GM12878 (cell line): ENCODE measurements around the gene ADGRV1. TPM values are rescaled to one million over a fixed set of nuclear protein-coding genes. Genes with fewer than 3 reads are reported as not detected.

Experiments used
- ATAC-seq: fragments of 200-7000 bp; cut with Tn5 transposase; 3 replicates; pipeline ENCODE4 v1.9.1; 2020; ENCODE audit warnings: mild to moderate bottlenecking, moderate library complexity
- BruUV-seq: library from RNA; stranded (reverse); fragments of 400-500 nt; replicated peaks from 2 replicates; lab custom pipeline; 2021; lab: Mats Ljungman, UMichigan
- CTCF ChIA-PET: fragments of 300-600 bp; sonication (Branson Sonifier 250); formaldehyde crosslinking; extraction: SDS; loops from one replicate; lab custom pipeline; 2021; ENCODE audit warnings: inconsistent platforms; lab: Yijun Ruan, JAX
- POLR2A ChIA-PET: fragments of 350-600 bp; formaldehyde crosslinking; extraction: SDS; loops from one replicate; lab custom pipeline; 2021; ENCODE audit warnings: inconsistent platforms; lab: Charles Lee
- RAD21 ChIA-PET: fragments of 300-600 bp; sonication (Branson Sonifier 250); formaldehyde crosslinking; loops from one replicate; lab custom pipeline; 2023; ENCODE audit warnings: antibody characterized with exemption; ENCODE audit not compliant: unreplicated experiment; lab: Charles Lee
- SMC1A ChIA-PET: fragments of 300-600 bp; sonication (Branson Sonifier 250); formaldehyde crosslinking; loops from one replicate; lab custom pipeline; 2023; ENCODE audit not compliant: unreplicated experiment, uncharacterized antibody; lab: Charles Lee
- DNase-seq: peaks from one replicate; pipeline ENCODE4 v3.0.0-alpha.2; 2011; ENCODE audit warnings: low read depth, low spot score
- FAIRE-seq: peaks from 3 replicates; lab custom pipeline; 2011; peaks lifted over from hg19 to GRCh38; lab: Jason Lieb, UNC
- H2AFZ ChIP-seq: 2 replicates; pipeline ENCODE4 v1.6.0; 2011; ENCODE audit warnings: low read depth, low read length, control low read depth; ENCODE audit not compliant: control insufficient read depth
- H3K27ac ChIP-seq: 2 replicates; pipeline ENCODE4 v1.5.1; 2011; ENCODE audit warnings: control low read depth; ENCODE audit not compliant: control insufficient read depth, insufficient read depth
- H3K27me3 ChIP-seq, 2 experiments: replicated peaks in 1 of 2; 2 replicates each; pipeline versions ENCODE4 v1.6.0 to v1.6.1; 2011; ENCODE audit warnings: low read length in 1 of 2; ENCODE audit not compliant: control insufficient read depth in 2 of 2, insufficient read depth in 2 of 2
- H3K36me3 ChIP-seq, 2 experiments: 2 replicates each; pipeline ENCODE4 v1.5.1; 2011; ENCODE audit warnings: low read length in 1 of 2; ENCODE audit not compliant: control insufficient read depth in 2 of 2, insufficient read depth in 2 of 2
- H3K4me1 ChIP-seq: 2 replicates; pipeline ENCODE4 v1.6.1; 2011; ENCODE audit warnings: mild to moderate bottlenecking, low read length, moderate library complexity, mixed read lengths; ENCODE audit not compliant: control insufficient read depth, insufficient read depth
- H3K4me2 ChIP-seq: 2 replicates; pipeline ENCODE4 v1.6.0; 2011; ENCODE audit warnings: control low read depth; ENCODE audit not compliant: control insufficient read depth, insufficient read depth
- H3K4me3 ChIP-seq: fragments of 200-600 bp; sonication (generic); 2 replicates; pipeline ENCODE4 v1.5.1; 2016
- H3K79me2 ChIP-seq: 2 replicates; pipeline ENCODE4 v1.6.0; 2011; ENCODE audit warnings: low read length; ENCODE audit not compliant: control insufficient read depth, insufficient read depth
- H3K9ac ChIP-seq: 2 replicates; pipeline ENCODE4 v1.8.0; 2011; ENCODE audit warnings: low read length, control low read depth, mixed read lengths; ENCODE audit not compliant: control insufficient read depth, insufficient read depth
- H3K9me3 ChIP-seq: replicated peaks from 3 replicates; pipeline ENCODE4 v1.5.1; 2011; ENCODE audit warnings: mild to moderate bottlenecking, low read length; ENCODE audit not compliant: control insufficient read depth, insufficient read depth
- H4K20me1 ChIP-seq: 2 replicates; pipeline ENCODE4 v1.6.0; 2011; ENCODE audit not compliant: control insufficient read depth, insufficient read depth
- BCL3 ChIP-seq: IDR thresholded peaks from 2 replicates; pipeline ENCODE4 v1.6.1; 2011; ENCODE audit warnings: borderline replicate concordance, low read depth, mild to moderate bottlenecking, moderate library complexity, low read length; ENCODE audit not compliant: insufficient read depth, poor library complexity, severe bottlenecking
- CHD2 ChIP-seq: IDR thresholded peaks from 2 replicates; pipeline ENCODE4 v1.6.1; 2011; ENCODE audit warnings: low read depth, low read length, improper control_type of control experiment, borderline replicate concordance
- SIX5 ChIP-seq: IDR thresholded peaks from 2 replicates; pipeline ENCODE4 v1.6.1; 2011; ENCODE audit warnings: mild to moderate bottlenecking, low read depth, low read length, moderate library complexity; ENCODE audit not compliant: severe bottlenecking
- SMAD5 ChIP-seq: IDR thresholded peaks from 2 replicates; pipeline ENCODE4 v1.6.1; 2016; ENCODE audit warnings: antibody characterized with exemption, low read depth
- SMC3 ChIP-seq: IDR thresholded peaks from 2 replicates; pipeline ENCODE4 v1.6.1; 2011; ENCODE audit warnings: low read length, improper control_type of control experiment, borderline replicate concordance
- STAT3 ChIP-seq: IDR thresholded peaks from 2 replicates; pipeline ENCODE4 v1.6.1; 2011; ENCODE audit warnings: low read depth, low read length, improper control_type of control experiment
- TCF3 ChIP-seq: IDR thresholded peaks from 2 replicates; pipeline ENCODE4 v1.6.1; 2012; ENCODE audit warnings: low read depth, mild to moderate bottlenecking, low read length, borderline replicate concordance; ENCODE audit not compliant: insufficient read depth
- ZZZ3 ChIP-seq: IDR thresholded peaks from 2 replicates; pipeline ENCODE4 v1.6.1; 2011; ENCODE audit warnings: low read depth; ENCODE audit not compliant: control insufficient read depth, insufficient read length
- WGBS: methylation state at CpG from one replicate; pipeline ENCODE4 v1.1.6; 2016; ENCODE audit warnings: low lambda C conversion rate; ENCODE audit not compliant: insufficient replicate concordance, insufficient coverage; ENCODE audit errors: missing lambda C conversion rate; 5-methylcytosine and 5-hydroxymethylcytosine counted together
- in situ Hi-C: fragments of 300-500 bp; cut with MboI; formaldehyde crosslinking; loops from 9 replicates; pipeline ENCODE4 v1.14.3; 2018; ENCODE audit warnings: mixed read lengths
- intact Hi-C: fragments of 100-400 bp; cut with micrococcal nuclease; formaldehyde crosslinking; loops from one replicate; pipeline ENCODE4 v1.14.2; 2022; ENCODE audit not compliant: unreplicated experiment
- polyA plus RNA-seq, 11 experiments: library from polyadenylated mRNA; depleted of rRNA in 4 of 11; unstranded in 6 of 11; stranded (reverse) in 5 of 11; fragments of >200 nt; fragmentation: Nextera tagmentation in 4 of 11; fragmentation: Illumina TruSeq in 1 of 11; extraction: Ambion mirVana in 4 of 11; extraction: Trizol in 1 of 11; gene quantifications; 1 replicate in 1 of 11; 2 replicates in 10 of 11; pipeline versions ENCODE4 v1.2.1 to v1.2.3, GENCODE V29; 2011 to 2016; ENCODE audit warnings: inconsistent platforms in 2 of 11, missing spikeins in 2 of 11, low read depth in 1 of 11
- total RNA-seq, 4 experiments: library from RNA; depleted of rRNA in 3 of 4; stranded (reverse); fragments of >200 nt in 3 of 4; fragmentation: Illumina TruSeq in 1 of 4; extraction: Trizol in 1 of 4; gene quantifications; 2 replicates each; pipeline versions ENCODE4 v1.2.1 to v1.2.3, GENCODE V29; 2013 to 2021
- TF ChIP-seq, protein P1 (sequence below), 3 experiments: IDR thresholded peaks in 2 of 3; conservative IDR thresholded peaks in 1 of 3; 2 replicates each; pipeline ENCODE4 v1.5.1; 2011; ENCODE audit warnings: low read depth in 3 of 3, low read length in 3 of 3, mild to moderate bottlenecking in 3 of 3, control low read depth in 2 of 3, moderate library complexity in 2 of 3, inconsistent platforms in 1 of 3, mixed read lengths in 1 of 3; ENCODE audit not compliant: control insufficient read depth in 2 of 3, insufficient read depth in 1 of 3; ENCODE audit errors: extremely low read depth in 1 of 3
- TF ChIP-seq, protein P2 (sequence below): IDR thresholded peaks from 2 replicates; pipeline ENCODE4 v1.6.1; 2011; ENCODE audit warnings: low read depth, mild to moderate bottlenecking, low read length, moderate library complexity, borderline replicate concordance; ENCODE audit errors: extremely low read depth

ADGRV1 gene
- total and polyA plus RNA-seq, 10 of the 15 experiments (the other 5 are each of a cell fraction or from before 2014, with no cell fraction given): 0.04 to 8.1 (median 0.16) TPM; not detected in 1

- Histone ChIP-seq H4K20me1 (no peaks in the 10 kb centered on the region), H3K9ac (no peak overlapping the region), H2AFZ (no peak overlapping the region), H3K79me2 (no peaks in the 10 kb centered on the region), H3K27ac (no peak overlapping the region), H3K4me1 (no peaks in the 10 kb centered on the region), H3K4me3 (no peak overlapping the region), H3K4me2 (no peak overlapping the region), H3K36me3 (no peaks in the 10 kb centered on the region), H3K9me3 (no peaks in the 10 kb centered on the region; the same call in 2 of the 3 replicates), H3K27me3 (no peaks in the 10 kb centered on the region)
- ChIA-PET SMC1A (no interaction called here), POLR2A (no interaction called here), RAD21 (no interaction called here), CTCF (interaction anchor here (0.5 kb wide), 1 partner anchor 25 kb away, joined by 5 read pairs; no protein-coding TSS in a partner anchor)
- no peak for TF ChIP-seq SIX5
- no peak for TF ChIP-seq CHD2
- no peak for TF ChIP-seq SMAD5
- TF ChIP-seq STAT3: no peak
- WGBS: 46% methylated on average over 2 of the region's 2 CpGs
- no peak for FAIRE-seq
- no peak for ATAC-seq
- in situ Hi-C loops: no loop called here
- DNase-seq: no peak
- intact Hi-C loops: no loop called here
- no TSS peak for BruUV-seq
Measured at GRCh38 chr5:91143840-91144239, 585.2 kb downstream of the ADGRV1 start.

DNA sequence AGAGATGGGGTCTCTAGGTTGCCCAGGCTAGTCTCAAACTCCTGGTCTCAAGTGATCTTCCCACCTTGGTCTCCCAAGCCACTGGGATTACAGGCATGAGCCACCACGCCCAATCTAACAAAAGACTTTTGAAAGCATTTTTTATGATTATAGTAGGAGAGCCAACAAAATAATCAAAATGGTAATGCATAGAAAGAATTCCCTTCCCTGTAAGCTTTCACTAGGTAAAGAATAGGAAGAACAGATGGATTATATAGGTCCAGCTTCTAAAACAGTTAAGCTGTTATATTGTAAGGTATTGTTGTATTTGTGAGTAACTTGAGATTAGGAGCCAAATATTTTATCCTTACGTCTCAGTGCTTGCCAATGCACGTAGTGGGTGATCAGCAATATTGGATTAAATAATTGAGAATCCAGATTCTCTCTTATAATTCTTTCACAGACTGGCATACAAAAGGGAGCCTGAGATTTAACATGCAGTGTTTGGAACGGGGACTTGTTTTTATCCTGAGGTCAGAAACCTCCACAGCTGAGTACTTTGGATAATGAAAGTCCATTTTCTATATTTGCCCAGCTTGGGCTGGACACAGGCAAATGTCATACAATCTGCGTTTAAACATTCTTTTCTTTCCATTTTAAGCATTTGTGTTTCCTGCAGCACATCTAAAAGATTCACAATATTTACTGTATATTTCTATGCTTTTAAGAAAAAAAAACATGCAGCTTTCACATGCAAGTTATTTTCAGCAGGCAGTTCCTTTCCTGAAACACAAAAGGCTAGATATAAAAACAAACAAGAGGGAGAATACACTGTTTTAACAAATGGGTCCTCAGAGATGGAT lies 586.1 kb downstream of the ADGRV1 start:
- POLR2A ChIA-PET: no interaction called here
- Histone ChIP-seq H4K20me1 (no peaks in the 10 kb centered on the region), H3K79me2 (no peaks in the 10 kb centered on the region), H3K9me3 (no peaks in the 10 kb centered on the region; the same call in 2 of the 3 replicates), H2AFZ (no peak overlapping the region), H3K4me2 (no peak overlapping the region), H3K27me3 (no peaks in the 10 kb centered on the region), H3K4me1 (no peaks in the 10 kb centered on the region), H3K9ac (no peak overlapping the region), H3K27ac (no peak overlapping the region), H3K36me3 (no peaks in the 10 kb centered on the region), H3K4me3 (no peak overlapping the region)
- FAIRE-seq: no peak
- intact Hi-C loops (no loop called here), in situ Hi-C loops (no loop called here)
- DNase-seq: no peak
- BruUV-seq: no TSS peak
- TF ChIP-seq TCF3: no peak
- no peak for TF ChIP-seq BCL3
- no peak for TF ChIP-seq ZZZ3
- TF ChIP-seq SMC3: no peak
- TF ChIP-seq, protein P1, sequence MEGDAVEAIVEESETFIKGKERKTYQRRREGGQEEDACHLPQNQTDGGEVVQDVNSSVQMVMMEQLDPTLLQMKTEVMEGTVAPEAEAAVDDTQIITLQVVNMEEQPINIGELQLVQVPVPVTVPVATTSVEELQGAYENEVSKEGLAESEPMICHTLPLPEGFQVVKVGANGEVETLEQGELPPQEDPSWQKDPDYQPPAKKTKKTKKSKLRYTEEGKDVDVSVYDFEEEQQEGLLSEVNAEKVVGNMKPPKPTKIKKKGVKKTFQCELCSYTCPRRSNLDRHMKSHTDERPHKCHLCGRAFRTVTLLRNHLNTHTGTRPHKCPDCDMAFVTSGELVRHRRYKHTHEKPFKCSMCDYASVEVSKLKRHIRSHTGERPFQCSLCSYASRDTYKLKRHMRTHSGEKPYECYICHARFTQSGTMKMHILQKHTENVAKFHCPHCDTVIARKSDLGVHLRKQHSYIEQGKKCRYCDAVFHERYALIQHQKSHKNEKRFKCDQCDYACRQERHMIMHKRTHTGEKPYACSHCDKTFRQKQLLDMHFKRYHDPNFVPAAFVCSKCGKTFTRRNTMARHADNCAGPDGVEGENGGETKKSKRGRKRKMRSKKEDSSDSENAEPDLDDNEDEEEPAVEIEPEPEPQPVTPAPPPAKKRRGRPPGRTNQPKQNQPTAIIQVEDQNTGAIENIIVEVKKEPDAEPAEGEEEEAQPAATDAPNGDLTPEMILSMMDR (IDR thresholded peaks at IDR 0.05 in 2 of 3, conservative IDR thresholded peaks at IDR 0.05 in 1 of 3; ENCODE audit: control insufficient read depth in 2 of 3, extremely low read depth in 1 of 3, insufficient read depth in 1 of 3, low read depth in 3 of 3, low read length in 3 of 3): no peak
- TF ChIP-seq, protein P2, sequence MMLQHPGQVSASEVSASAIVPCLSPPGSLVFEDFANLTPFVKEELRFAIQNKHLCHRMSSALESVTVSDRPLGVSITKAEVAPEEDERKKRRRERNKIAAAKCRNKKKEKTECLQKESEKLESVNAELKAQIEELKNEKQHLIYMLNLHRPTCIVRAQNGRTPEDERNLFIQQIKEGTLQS: no peak
- SMC1A ChIA-PET: interaction anchor here (0.8 to 1.2 kb wide), 2 partner anchors 19 to 241 kb away, joined by 3 to 4 read pairs; no protein-coding TSS in a partner anchor
- CTCF ChIA-PET: interaction anchor here (0.9 kb wide), 1 partner anchor 43 kb away, joined by 4 read pairs; no protein-coding TSS in a partner anchor
- ATAC-seq: no peak
- WGBS: 33% methylated on average over 5 of the region's 5 CpGs
- RAD21 ChIA-PET: no interaction called here
